Measurements from ENCODE around the gene PIP4K2A.

DNA sequence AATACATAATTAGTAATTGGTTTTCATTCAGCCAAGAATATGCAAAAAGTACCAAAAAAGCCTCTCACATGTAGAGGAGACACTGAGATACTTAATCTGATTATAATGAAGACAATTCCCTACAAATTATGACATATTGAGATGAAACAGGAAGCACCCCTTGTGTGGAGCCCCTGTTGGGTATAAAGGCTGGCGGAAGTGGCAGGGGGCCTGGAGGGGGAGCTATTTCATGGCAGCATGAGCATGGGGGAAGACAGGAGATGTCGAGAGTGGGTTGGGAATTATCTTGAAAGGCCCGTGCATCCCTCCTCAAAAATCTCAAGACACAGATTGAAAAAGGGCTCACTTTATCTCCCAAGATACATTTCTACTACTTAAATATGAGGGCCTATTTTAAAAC, 96.9 kb downstream of the PIP4K2A start:
- TF ChIP-seq, protein P1, sequence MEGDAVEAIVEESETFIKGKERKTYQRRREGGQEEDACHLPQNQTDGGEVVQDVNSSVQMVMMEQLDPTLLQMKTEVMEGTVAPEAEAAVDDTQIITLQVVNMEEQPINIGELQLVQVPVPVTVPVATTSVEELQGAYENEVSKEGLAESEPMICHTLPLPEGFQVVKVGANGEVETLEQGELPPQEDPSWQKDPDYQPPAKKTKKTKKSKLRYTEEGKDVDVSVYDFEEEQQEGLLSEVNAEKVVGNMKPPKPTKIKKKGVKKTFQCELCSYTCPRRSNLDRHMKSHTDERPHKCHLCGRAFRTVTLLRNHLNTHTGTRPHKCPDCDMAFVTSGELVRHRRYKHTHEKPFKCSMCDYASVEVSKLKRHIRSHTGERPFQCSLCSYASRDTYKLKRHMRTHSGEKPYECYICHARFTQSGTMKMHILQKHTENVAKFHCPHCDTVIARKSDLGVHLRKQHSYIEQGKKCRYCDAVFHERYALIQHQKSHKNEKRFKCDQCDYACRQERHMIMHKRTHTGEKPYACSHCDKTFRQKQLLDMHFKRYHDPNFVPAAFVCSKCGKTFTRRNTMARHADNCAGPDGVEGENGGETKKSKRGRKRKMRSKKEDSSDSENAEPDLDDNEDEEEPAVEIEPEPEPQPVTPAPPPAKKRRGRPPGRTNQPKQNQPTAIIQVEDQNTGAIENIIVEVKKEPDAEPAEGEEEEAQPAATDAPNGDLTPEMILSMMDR (IDR thresholded peaks at IDR 0.05): no peak
- TF ChIP-seq POLR2A (IDR thresholded peaks at IDR 0.05): no peak
